PC-3 (cell line): ENCODE data around the gene TMEM156.

Source experiments
- CTCF ChIP-seq: fragments of 300-600 bp; sonication (generic); conservative IDR thresholded peaks from 2 replicates; pipeline ENCODE4 v1.5.1; 2017; ENCODE audit warnings: antibody characterized with exemption, low read depth, mild to moderate bottlenecking, low read length
- EZH2 ChIP-seq: fragments of 300-600 bp; sonication (generic); IDR thresholded peaks from one replicate; pipeline ENCODE4 v1.6.1; 2017; ENCODE audit warnings: antibody characterized with exemption, mild to moderate bottlenecking, low read length; ENCODE audit not compliant: unreplicated experiment
- EZH2phosphoT487 ChIP-seq: fragments of 300-600 bp; sonication (generic); IDR thresholded peaks from 2 replicates; pipeline ENCODE4 v1.6.1; 2018; ENCODE audit warnings: mild to moderate bottlenecking, antibody characterized with exemption, low read length, borderline replicate concordance

- TF ChIP-seq CTCF (no peak), EZH2 (no peak), EZH2phosphoT487 (no peak)
Measured at GRCh38 chr4:39039108-39039507, 6.9 kb upstream of the TMEM156 start.
